Activated CD4-positive, alpha-beta memory T cell treated with anti-CD3 and anti-CD28 coated beads for 36 hours (primary cell): ENCODE measurements around the gene SLC6A5. TPM values are rescaled to one million over a fixed set of nuclear protein-coding genes. Genes with fewer than 3 reads are reported as not detected.

Experiments
- CTCF ChIA-PET: fragments of 350-600 bp; sonication (Branson Sonifier 250); formaldehyde crosslinking; loops from one replicate; lab custom pipeline; 2021; ENCODE audit warnings: antibody characterized with exemption, inconsistent platforms; lab: Charles Lee
- POLR2A ChIA-PET: fragments of 350-600 bp; sonication (Branson Sonifier 250); formaldehyde crosslinking; loops from one replicate; lab custom pipeline; 2021; ENCODE audit warnings: antibody characterized with exemption; lab: Charles Lee
- DNase-seq: peaks from one replicate; pipeline ENCODE4 v3.0.0-alpha.2; 2020
- H3K27ac Mint-ChIP-seq: one replicate; pipeline ENCODE4 v1.8.0; 2021; ENCODE audit warnings: mixed read lengths
- H3K27me3 Mint-ChIP-seq: one replicate; pipeline ENCODE4 v1.8.0; 2021; ENCODE audit warnings: mixed read lengths
- H3K36me3 Mint-ChIP-seq: one replicate; pipeline ENCODE4 v1.8.0; 2021; ENCODE audit warnings: mixed read lengths
- H3K4me1 Mint-ChIP-seq: one replicate; pipeline ENCODE4 v1.8.0; 2021; ENCODE audit warnings: low read depth, mixed read lengths
- H3K4me3 Mint-ChIP-seq: one replicate; pipeline ENCODE4 v1.8.0; 2021; ENCODE audit warnings: mild to moderate bottlenecking, mixed read lengths
- H3K9me3 Mint-ChIP-seq: one replicate; pipeline ENCODE4 v1.8.0; 2021; ENCODE audit warnings: mixed read lengths
- intact Hi-C: fragments of 100-400 bp; cut with micrococcal nuclease; formaldehyde crosslinking; loops from one replicate; pipeline ENCODE4 v1.15.1; 2023
- total RNA-seq, 2 experiments: library from RNA; stranded (reverse); gene quantifications; one replicate each; pipeline ENCODE4 v1.2.3, GENCODE V29; 2021

Gene SLC6A5
- total RNA-seq, 2 experiments from 2014 or later = not detected

DNA sequence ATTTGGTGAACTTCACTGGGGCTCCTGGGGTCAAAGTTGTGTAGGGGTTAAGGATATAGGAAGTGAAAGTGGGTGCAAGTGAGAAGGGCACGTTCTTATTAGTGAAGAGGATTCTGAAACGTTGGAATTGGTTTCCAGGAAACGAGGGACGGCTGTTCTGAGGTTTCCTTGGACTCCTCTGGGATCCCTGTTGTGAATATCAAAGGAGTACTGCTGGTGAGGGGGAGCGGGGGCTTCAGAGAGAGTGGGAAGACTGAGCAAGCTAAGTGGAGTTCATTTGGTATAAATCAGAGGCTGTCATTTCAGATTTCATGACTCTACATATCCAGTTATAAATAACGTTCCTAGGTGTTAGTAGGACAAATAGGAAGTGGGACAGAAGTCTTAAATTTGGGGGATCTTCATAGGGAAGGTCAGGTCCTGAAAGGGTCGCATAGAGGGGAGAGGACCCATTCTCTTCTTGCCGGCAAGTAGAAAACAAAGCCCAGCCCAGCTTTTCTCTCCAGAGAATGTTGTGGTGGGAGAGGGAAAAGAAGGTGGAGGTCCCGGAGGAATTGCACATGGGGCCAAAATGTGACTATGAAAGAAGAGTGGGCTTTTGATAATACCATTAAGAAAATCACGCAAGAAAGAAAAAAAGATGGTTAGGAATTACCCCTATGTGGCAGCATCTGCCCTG is 68.9 kb downstream of the SLC6A5 start:
- Mint-ChIP-seq H3K27ac (no peak overlapping the region), H3K4me3 (no peak overlapping the region), H3K27me3 (peaks cover 50% of the 10 kb centered on the region), H3K4me1 (peaks cover 3% of the 10 kb centered on the region), H3K9me3 (no peaks in the 10 kb centered on the region), H3K36me3 (no peaks in the 10 kb centered on the region)
- CTCF ChIA-PET = interaction anchor here (0.6 kb wide), 1 partner anchor 172 kb away, joined by 3 read pairs; no protein-coding TSS in a partner anchor
- intact Hi-C loops = no loop called here
- no peak for DNase-seq
- POLR2A ChIA-PET = no interaction called here

DNA sequence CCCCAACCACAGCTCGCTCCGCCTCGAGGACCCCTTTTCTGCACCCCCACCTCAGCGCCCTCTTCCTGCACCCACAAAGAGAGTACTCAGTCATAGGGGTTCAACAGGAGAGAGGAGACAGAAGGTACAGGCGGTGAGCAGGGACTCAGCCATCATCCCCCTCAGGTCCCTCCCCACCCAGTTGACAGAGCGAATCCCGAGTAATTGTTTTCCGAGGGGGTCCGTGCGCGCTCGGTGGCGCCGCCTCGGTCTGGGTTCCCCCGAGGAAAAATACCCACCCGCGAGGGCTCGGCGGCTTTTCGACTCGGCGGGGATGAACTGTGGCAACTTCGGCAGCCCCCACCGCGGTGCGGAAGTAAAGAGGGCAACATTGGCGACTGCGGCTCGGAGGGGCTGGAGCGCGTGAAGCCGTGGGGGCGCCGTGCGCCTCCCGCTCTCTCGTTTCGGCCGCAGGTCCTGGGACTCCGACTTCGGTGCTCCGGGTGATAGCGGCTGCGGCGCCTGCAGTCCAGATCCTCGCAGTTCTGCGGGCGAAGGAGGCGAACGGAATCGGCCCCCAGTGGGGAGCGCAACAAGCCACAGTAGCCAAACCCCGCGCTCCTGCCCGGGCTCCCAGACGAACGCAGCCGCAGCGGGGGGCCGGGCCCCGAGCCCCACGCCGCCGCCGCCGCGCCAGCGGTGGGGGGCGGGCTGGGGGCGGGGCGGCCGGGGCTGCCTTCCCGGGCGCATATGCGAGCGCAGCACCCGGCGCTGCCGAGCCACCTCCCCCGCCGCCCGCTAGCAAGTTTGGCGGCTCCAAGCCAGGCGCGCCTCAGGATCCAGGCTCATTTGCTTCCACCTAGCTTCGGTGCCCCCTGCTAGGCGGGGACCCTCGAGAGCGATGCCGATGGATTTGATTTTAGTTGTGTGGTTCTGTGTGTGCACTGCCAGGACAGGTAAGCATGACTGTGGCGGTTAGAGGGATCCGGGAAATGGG is 69.7 kb downstream of the SLC6A5 start, which contains the start of gene NELL1:
Gene NELL1 (plus strand): TSS at position 743 of the 976 bp plus-strand sequence.
- ChIA-PET POLR2A (no interaction called here), CTCF (no interaction called here)
- no peaks in the 10 kb centered on the region for H3K36me3 Mint-ChIP-seq
- H3K4me3 Mint-ChIP-seq = no peak within 1 kb of the TSS
- DNase-seq = no peak
- peaks cover 48% of the 10 kb centered on the region for H3K27me3 Mint-ChIP-seq
- H3K9me3 Mint-ChIP-seq = no peaks in the 10 kb centered on the region
- intact Hi-C loops = no loop called here
- peaks cover 3% of the 10 kb centered on the region for H3K4me1 Mint-ChIP-seq
- no peak within 1 kb of the TSS for H3K27ac Mint-ChIP-seq

DNA sequence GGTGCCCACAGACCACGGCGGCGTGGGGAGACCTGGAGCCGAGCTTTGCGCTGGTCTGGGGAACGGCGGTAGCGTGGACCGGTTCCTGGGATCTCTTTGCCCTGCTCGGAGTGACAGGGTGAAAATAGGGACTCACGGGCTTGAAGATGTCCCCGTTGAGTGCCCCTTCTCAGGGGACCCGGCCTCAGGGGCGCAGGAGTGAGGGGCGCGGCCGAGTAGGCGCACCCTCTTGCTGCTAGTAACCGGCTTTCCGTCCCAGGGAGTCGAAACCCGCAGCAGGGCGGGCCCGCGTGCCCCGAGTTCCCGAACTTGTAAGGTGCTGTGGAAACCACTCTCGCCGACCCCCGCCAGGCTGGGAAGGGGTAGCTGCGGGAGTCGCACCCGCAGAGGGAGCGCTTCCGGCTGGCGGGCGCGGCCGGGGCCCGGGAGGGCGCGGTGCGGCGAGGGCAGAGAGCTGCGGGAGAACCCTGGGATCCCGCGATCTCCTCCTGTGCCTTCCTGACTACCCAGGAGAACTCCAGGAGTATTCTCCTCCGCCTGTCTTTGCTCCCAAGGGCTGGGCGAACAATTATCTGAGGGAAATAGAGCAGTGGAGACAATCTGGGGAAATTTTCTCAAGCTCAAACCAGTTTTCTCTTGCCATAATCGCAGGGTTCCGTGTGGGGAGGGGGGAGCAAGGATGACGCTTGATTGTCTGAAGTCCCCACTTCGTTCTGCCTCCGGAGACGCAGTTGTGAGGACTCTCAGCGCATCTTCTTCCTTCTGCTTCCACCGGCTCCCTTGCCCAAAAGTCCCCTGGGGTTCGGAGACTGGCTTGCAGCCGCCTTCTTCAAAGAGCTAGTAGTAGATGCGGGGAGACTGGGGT is 70.6 kb downstream of the SLC6A5 start:
- CTCF ChIA-PET = interaction anchor here (1.0 kb wide), 1 partner anchor 22 kb away, joined by 3 read pairs; no protein-coding TSS in a partner anchor
- peaks cover 52% of the 10 kb centered on the region for H3K27me3 Mint-ChIP-seq

DNA sequence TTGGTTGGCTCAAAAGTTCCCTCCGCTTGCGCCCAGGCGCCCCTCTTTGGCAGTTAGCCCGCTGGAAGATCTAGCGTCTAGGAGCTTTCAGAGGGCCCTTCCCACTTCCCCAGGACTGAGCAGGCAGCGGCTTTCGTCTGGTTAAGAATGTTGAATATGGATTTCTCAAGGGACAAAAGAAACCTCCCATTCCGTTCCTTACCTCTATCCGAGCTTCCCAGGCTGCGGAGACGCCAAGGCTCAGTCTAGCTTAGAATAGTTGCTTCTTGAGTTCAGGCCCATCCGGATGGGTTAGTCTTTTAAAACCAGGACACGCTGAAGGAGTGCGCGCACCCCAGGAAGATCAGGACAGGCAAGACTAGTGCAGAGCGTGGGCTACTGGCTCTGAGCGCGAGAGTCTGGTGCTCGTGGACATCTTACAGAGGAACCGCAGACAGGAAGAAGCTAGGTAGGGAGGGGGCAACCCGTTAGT is 71.6 kb downstream of the SLC6A5 start:
- H3K9me3 Mint-ChIP-seq = no peaks in the 10 kb centered on the region
- intact Hi-C loops = no loop called here
- no peaks in the 10 kb centered on the region for H3K36me3 Mint-ChIP-seq
- POLR2A ChIA-PET = no interaction called here
- peaks cover 54% of the 10 kb centered on the region for H3K27me3 Mint-ChIP-seq
- H3K4me1 Mint-ChIP-seq = peaks cover 3% of the 10 kb centered on the region
- H3K4me3 Mint-ChIP-seq = no peak overlapping the region
- no peak overlapping the region for H3K27ac Mint-ChIP-seq
- DNase-seq = no peak
- CTCF ChIA-PET = interaction anchor here (0.9 to 1.2 kb wide), 4 partner anchors 14 to 23 kb away, joined by 3 to 4 read pairs (median 3); no protein-coding TSS in a partner anchor

More for the DNA sequence above, 70.6 kb downstream of the SLC6A5 start:
- H3K36me3 Mint-ChIP-seq = no peaks in the 10 kb centered on the region
- no peak overlapping the region for H3K27ac Mint-ChIP-seq
- no peak overlapping the region for H3K4me3 Mint-ChIP-seq
- no peaks in the 10 kb centered on the region for H3K9me3 Mint-ChIP-seq
- DNase-seq = no peak
- H3K4me1 Mint-ChIP-seq = peaks cover 3% of the 10 kb centered on the region
- POLR2A ChIA-PET = no interaction called here
- intact Hi-C loops = no loop called here

DNA sequence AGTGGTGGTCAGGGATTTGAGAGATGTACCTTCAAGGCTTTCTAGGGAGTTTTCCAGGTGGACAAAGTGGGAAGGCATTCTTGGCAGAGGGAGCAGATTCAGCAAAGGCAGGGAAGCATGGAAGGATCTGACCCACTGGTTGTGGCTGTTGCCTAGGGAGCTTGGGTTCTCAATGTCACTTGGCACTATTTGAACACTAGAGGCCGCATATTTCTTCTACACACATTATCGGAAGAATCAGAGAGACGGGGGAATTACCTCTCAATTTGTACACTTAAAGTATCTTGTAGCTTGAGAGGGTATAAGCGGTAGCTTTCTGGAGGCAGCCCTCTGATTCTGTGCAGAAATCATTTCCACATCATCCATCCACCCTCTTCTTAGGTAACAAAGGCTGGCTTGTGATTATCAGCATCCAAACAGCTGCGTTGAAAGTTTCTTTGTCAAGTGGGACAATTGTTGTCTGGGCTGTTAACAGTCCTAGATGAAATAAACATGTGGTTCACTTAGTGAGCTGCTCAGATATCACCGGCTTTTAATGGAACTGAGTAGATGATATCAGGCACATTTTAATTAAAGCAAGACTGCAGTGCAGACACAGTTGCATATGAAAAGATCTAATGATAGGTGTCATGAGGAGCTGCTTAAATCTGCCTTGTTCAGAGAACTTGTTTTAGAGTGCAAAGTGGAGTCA is 72.6 kb downstream of the SLC6A5 start:
- Mint-ChIP-seq H3K27me3 (peaks cover 49% of the 10 kb centered on the region), H3K9me3 (no peaks in the 10 kb centered on the region), H3K4me3 (no peak overlapping the region), H3K4me1 (peaks cover 3% of the 10 kb centered on the region), H3K27ac (no peak overlapping the region), H3K36me3 (no peaks in the 10 kb centered on the region)
- intact Hi-C loops = no loop called here
- POLR2A ChIA-PET = no interaction called here
- DNase-seq = no peak
- CTCF ChIA-PET = interaction anchor here (0.8 to 1.2 kb wide), 5 partner anchors 13 to 77 kb away, joined by 3 to 4 read pairs (median 4); no protein-coding TSS in a partner anchor

DNA sequence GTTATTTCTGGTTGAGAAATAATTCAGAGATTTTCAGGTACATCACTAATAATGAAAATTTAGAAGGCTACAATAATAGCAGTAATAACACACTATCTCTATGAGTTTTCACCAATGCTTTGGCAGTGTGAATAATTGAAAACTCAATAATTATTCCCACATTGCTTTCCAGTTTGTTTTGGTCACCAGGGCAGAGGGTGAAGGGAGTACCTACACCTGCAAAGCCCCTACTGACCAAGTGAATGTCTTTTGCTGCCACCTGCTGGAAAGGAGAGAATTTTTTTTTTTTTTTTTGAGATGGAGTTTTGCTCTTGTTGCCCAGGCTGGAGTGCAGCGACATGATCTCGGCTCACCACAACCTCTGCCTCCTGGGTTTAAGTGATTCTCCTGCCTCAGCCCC is 73.2 kb downstream of the SLC6A5 start:
- Mint-ChIP-seq H3K4me1 (peaks cover 3% of the 10 kb centered on the region), H3K27ac (no peak overlapping the region), H3K4me3 (no peak overlapping the region), H3K27me3 (peaks cover 43% of the 10 kb centered on the region), H3K9me3 (no peaks in the 10 kb centered on the region), H3K36me3 (no peaks in the 10 kb centered on the region)
- ChIA-PET POLR2A (no interaction called here), CTCF (interaction anchor here (0.6 to 1.1 kb wide), 5 partner anchors 23 to 830 kb away, joined by 3 to 4 read pairs (median 4); no protein-coding TSS in a partner anchor)
- intact Hi-C loops = no loop called here
- no peak for DNase-seq

DNA sequence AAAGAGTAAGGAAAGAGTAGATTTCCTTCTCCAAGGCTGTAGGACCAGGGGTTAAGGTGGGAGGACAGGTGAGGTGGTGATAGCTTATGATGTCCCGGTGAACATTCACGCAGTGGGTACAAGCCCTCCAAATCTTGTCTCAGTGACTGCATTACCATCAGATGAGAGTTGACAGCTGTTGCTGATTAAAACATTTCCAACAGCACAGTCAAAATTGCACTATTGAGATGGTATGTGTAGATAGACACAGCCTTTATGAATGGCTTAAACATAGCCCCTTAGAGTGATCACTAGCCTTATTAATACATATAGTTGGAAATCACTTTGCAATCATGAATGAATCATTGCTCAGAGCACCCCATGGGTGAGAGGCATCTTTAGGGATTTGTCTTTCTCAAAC is 77.2 kb downstream of the SLC6A5 start:
- ChIA-PET POLR2A (no interaction called here), CTCF (interaction anchor here (1.0 kb wide), 1 partner anchor 28 kb away, joined by 4 read pairs; no protein-coding TSS in a partner anchor)
- DNase-seq = no peak
- intact Hi-C loops = no loop called here
- H3K4me1 Mint-ChIP-seq = no peaks in the 10 kb centered on the region
- no peak overlapping the region for H3K27ac Mint-ChIP-seq
- H3K36me3 Mint-ChIP-seq = no peaks in the 10 kb centered on the region
- peaks cover 11% of the 10 kb centered on the region for H3K27me3 Mint-ChIP-seq
- H3K4me3 Mint-ChIP-seq = no peak overlapping the region
- H3K9me3 Mint-ChIP-seq = no peaks in the 10 kb centered on the region

DNA sequence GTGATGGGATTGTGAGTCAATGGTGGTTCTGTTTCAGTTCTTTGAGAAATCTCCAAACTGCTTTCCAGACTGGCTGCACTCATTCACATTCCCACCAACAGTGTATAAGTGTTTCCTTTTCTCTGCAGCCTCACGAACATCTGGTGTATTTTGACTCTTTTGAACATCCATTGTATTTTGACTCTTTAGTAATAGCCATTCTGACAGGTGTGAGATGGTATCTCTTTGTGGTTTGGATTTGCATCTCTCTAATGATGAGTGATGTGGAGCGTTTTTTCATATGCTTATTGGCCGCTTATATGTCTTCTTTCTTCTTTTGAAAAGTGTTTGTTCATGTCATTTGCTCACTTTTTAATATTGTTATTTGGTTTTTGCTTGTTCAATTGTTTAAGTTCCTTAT is 89.4 kb downstream of the SLC6A5 start:
- intact Hi-C loops = no loop called here
- no peak for DNase-seq
- no peaks in the 10 kb centered on the region for H3K4me1 Mint-ChIP-seq
- no peaks in the 10 kb centered on the region for H3K36me3 Mint-ChIP-seq
- POLR2A ChIA-PET = no interaction called here
- CTCF ChIA-PET = no interaction called here
- peaks cover 2% of the 10 kb centered on the region for H3K9me3 Mint-ChIP-seq
- H3K27me3 Mint-ChIP-seq = no peaks in the 10 kb centered on the region
- H3K4me3 Mint-ChIP-seq = no peak overlapping the region
- H3K27ac Mint-ChIP-seq = no peak overlapping the region

DNA sequence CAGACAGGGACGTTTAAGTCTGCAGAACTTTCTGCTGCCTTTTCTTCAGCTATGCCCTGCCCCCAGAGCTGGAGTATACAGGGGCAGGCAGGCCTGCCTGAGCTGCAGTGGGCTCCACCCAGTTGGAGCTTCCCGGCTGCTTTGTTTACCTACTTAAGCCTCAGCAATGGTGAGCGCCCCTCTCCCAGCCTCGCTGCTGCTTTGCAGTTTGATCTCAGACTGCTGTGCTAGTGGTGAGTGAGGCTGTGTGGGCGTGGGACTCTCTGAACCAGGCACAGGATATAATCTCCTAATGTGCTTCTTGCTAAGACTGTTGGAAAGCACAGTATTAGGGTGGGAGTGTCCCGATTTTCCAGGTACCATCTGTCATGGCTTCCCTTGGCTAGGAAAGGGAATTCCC is 108.5 kb downstream of the SLC6A5 start:
- Mint-ChIP-seq H3K4me1 (no peaks in the 10 kb centered on the region), H3K36me3 (no peaks in the 10 kb centered on the region), H3K27ac (no peak overlapping the region), H3K27me3 (no peaks in the 10 kb centered on the region), H3K9me3 (peaks cover 16% of the 10 kb centered on the region), H3K4me3 (no peak overlapping the region)
- intact Hi-C loops = no loop called here
- no peak for DNase-seq
- CTCF ChIA-PET = no interaction called here
- POLR2A ChIA-PET = no interaction called here
